HepG2 (cell line): ENCODE data around the gene C10orf53. TPM values are rescaled to one million over a fixed set of nuclear protein-coding genes. Genes with fewer than 3 reads are reported as not detected.

Experiments
- ATAC-seq: fragments of 200-7000 bp; cut with Tn5 transposase; 3 replicates; pipeline ENCODE4 v1.9.1; 2020; ENCODE audit warnings: mild to moderate bottlenecking, moderate library complexity
- BruUV-seq: library from RNA; stranded (reverse); fragments of 400-500 nt; replicated peaks from 2 replicates; lab custom pipeline; 2021; lab: Mats Ljungman, UMichigan
- CTCF ChIA-PET: fragments of 300-600 bp; formaldehyde crosslinking; extraction: SDS; loops from one replicate; lab custom pipeline; 2021; ENCODE audit warnings: low total read pairs, inconsistent platforms, low intra/inter-chr PET ratio; lab: Yijun Ruan, JAX
- POLR2A ChIA-PET: fragments of 350-600 bp; sonication (Branson Sonifier 250); formaldehyde crosslinking; loops from one replicate; lab custom pipeline; 2020; ENCODE audit warnings: antibody characterized with exemption, inconsistent platforms; lab: Yijun Ruan, JAX
- DNase-seq: peaks from one replicate; pipeline ENCODE4 v3.0.0-alpha.2; 2015; ENCODE audit warnings: low spot score
- FAIRE-seq: peaks from 3 replicates; lab custom pipeline; 2011; peaks lifted over from hg19 to GRCh38; lab: Jason Lieb, UNC
- H2AFZ ChIP-seq: one replicate; pipeline ENCODE4 v1.6.1; 2011; ENCODE audit warnings: low read length, inconsistent platforms
- H3K27ac ChIP-seq: fragments of 300-600 bp; 3 replicates; pipeline ENCODE4 v1.8.0; 2011; ENCODE audit warnings: mixed run types, mild to moderate bottlenecking, mixed read lengths, low read length, inconsistent platforms; ENCODE audit not compliant: insufficient read depth; ENCODE audit errors: extremely low read length
- H3K27me3 ChIP-seq, 2 experiments: fragments of 200-600 bp in 1 of 2; 2 replicates in 1 of 2; 3 replicates in 1 of 2; pipeline versions ENCODE4 v1.6.0 to v1.8.0; 2011; ENCODE audit warnings: low read length in 2 of 2, mild to moderate bottlenecking in 2 of 2, moderate library complexity in 2 of 2, inconsistent platforms in 1 of 2; ENCODE audit not compliant: insufficient read depth in 2 of 2, control insufficient read depth in 1 of 2
- H3K36me3 ChIP-seq, 2 experiments: fragments of 200-600 bp in 1 of 2; replicated peaks in 1 of 2; 2 replicates in 1 of 2; 3 replicates in 1 of 2; pipeline versions ENCODE4 v1.5.1 to v1.8.0; 2011; ENCODE audit warnings: low read length in 2 of 2, inconsistent platforms in 1 of 2; ENCODE audit not compliant: insufficient read depth in 2 of 2, control insufficient read depth in 1 of 2
- H3K4me1 ChIP-seq: 2 replicates; pipeline ENCODE4 v1.5.1; 2012; ENCODE audit warnings: low read length, inconsistent platforms; ENCODE audit not compliant: insufficient read depth
- H3K4me2 ChIP-seq: 2 replicates; pipeline ENCODE4 v1.6.0; 2011; ENCODE audit warnings: low read depth, low read length, inconsistent platforms
- H3K4me3 ChIP-seq, 3 experiments: fragments of 200-600 bp in 1 of 3; sonication (generic), shearing (Covaris generic) in 1 of 3; replicated peaks in 1 of 3; 2 replicates each; pipeline ENCODE4 v1.5.1; 2011 to 2016; ENCODE audit warnings: low read length in 3 of 3, inconsistent platforms in 2 of 3, low read depth in 2 of 3, mild to moderate bottlenecking in 2 of 3, control low read depth in 1 of 3, mixed read lengths in 1 of 3; ENCODE audit not compliant: insufficient read depth in 1 of 3
- H3K79me2 ChIP-seq: one replicate; pipeline ENCODE4 v1.6.1; 2011; ENCODE audit warnings: low read length, inconsistent platforms; ENCODE audit not compliant: insufficient read depth
- H3K9ac ChIP-seq: 2 replicates; pipeline ENCODE4 v1.6.0; 2011; ENCODE audit warnings: mild to moderate bottlenecking, low read depth, low read length, inconsistent platforms; ENCODE audit not compliant: insufficient read depth
- H3K9me3 ChIP-seq: 2 replicates; pipeline ENCODE4 v1.5.1; 2012; ENCODE audit warnings: mild to moderate bottlenecking, low read length
- H4K20me1 ChIP-seq: 2 replicates; pipeline ENCODE4 v1.6.0; 2011; ENCODE audit warnings: inconsistent platforms, mild to moderate bottlenecking, low read length, moderate library complexity; ENCODE audit not compliant: insufficient read depth
- FOXK1 ChIP-seq: sonication (generic); formaldehyde crosslinking; IDR thresholded peaks from 2 replicates; pipeline ENCODE4 v1.4.0; 2020; ENCODE audit warnings: low read depth, missing genetic modification reagents, borderline replicate concordance
- HDAC2 ChIP-seq: sonication (generic); formaldehyde crosslinking; IDR thresholded peaks from 2 replicates; pipeline ENCODE4 v1.4.0; 2020; ENCODE audit warnings: missing genetic modification reagents
- KAT2B ChIP-seq: fragments of 150-350 bp; IDR thresholded peaks from 2 replicates; pipeline ENCODE4 v1.6.1; 2014; ENCODE audit warnings: low read depth, low read length, borderline replicate concordance
- MYC ChIP-seq: sonication (generic); formaldehyde crosslinking; IDR thresholded peaks from 2 replicates; pipeline ENCODE4 v1.9.0; 2021; ENCODE audit warnings: missing genetic modification reagents, borderline replicate concordance
- NFE2 ChIP-seq: sonication (generic); formaldehyde crosslinking; IDR thresholded peaks from 2 replicates; pipeline ENCODE4 v1.4.0; 2020; ENCODE audit warnings: missing genetic modification reagents
- TOE1 ChIP-seq: sonication (generic); formaldehyde crosslinking; IDR thresholded peaks from 2 replicates; pipeline ENCODE4 v1.4.0; 2020; ENCODE audit warnings: mild to moderate bottlenecking, missing genetic modification reagents
- ZNF460 ChIP-seq: sonication (generic); formaldehyde crosslinking; IDR thresholded peaks from 2 replicates; pipeline ENCODE4 v1.5.1; 2020; ENCODE audit warnings: missing genetic modification reagents, mild to moderate bottlenecking, borderline replicate concordance
- ZNF589 ChIP-seq: sonication (generic); formaldehyde crosslinking; conservative IDR thresholded peaks from 2 replicates; pipeline ENCODE4 v1.8.0; 2022; ENCODE audit warnings: mild to moderate bottlenecking, moderate library complexity, missing genetic modification reagents
- ZNF605 ChIP-seq: sonication (generic); formaldehyde crosslinking; IDR thresholded peaks from 2 replicates; pipeline ENCODE4 v1.8.0; 2022; ENCODE audit warnings: mild to moderate bottlenecking, missing genetic modification reagents
- WGBS: methylation state at CpG from one replicate; pipeline ENCODE4 v1.1.6; 2017; ENCODE audit warnings: low lambda C conversion rate; 5-methylcytosine and 5-hydroxymethylcytosine counted together
- in situ Hi-C: cut with HindIII; loops from 2 replicates; pipeline ENCODE4 v1.10.0; 2017; ENCODE audit warnings: low pct_unique_long_range_greater_than_20kb; ENCODE audit not compliant: extremely low pct_ligation_motif_present
- intact Hi-C: fragments of 100-400 bp; cut with micrococcal nuclease; formaldehyde crosslinking; loops from one replicate; pipeline ENCODE4 v1.10.0; 2022; ENCODE audit not compliant: unreplicated experiment
- polyA plus RNA-seq, 8 experiments: library from polyadenylated mRNA; depleted of rRNA in 3 of 8; stranded (reverse) in 7 of 8; unstranded in 1 of 8; fragments of >200 nt; fragmentation: Illumina TruSeq in 4 of 8; extraction: Trizol in 4 of 8; gene quantifications; 2 replicates each; pipeline versions ENCODE4 v1.2.1 to v1.2.3, GENCODE V29; 2011 to 2016; ENCODE audit warnings: low read depth in 4 of 8, missing spikeins in 1 of 8, mixed read lengths in 1 of 8; ENCODE audit not compliant: insufficient read depth in 1 of 8
- total RNA-seq, 5 experiments: library from RNA; depleted of rRNA; stranded (reverse); fragments of >200 nt; fragmentation: Illumina TruSeq; extraction: Trizol; gene quantifications; 2 replicates each; pipeline ENCODE4 v1.2.3, GENCODE V29; 2016; ENCODE audit warnings: low read depth in 1 of 5
- TF ChIP-seq, protein P1 (sequence below): sonication (generic); formaldehyde crosslinking; IDR thresholded peaks from 2 replicates; pipeline ENCODE4 v1.5.0; 2020; ENCODE audit warnings: mild to moderate bottlenecking, missing genetic modification reagents, moderate library complexity
- TF ChIP-seq, protein P2 (sequence below): sonication (generic); formaldehyde crosslinking; IDR thresholded peaks from 2 replicates; pipeline ENCODE4 v1.4.0; 2020; ENCODE audit warnings: missing genetic modification reagents
- TF ChIP-seq, protein P3 (sequence below): IDR thresholded peaks from 2 replicates; pipeline ENCODE4 v1.6.1; 2018; ENCODE audit warnings: missing genetic modification reagents
- TF ChIP-seq, protein P4 (sequence below): sonication (generic); formaldehyde crosslinking; conservative IDR thresholded peaks from 2 replicates; pipeline ENCODE4 v1.5.0; 2020; ENCODE audit warnings: missing genetic modification reagents
- TF ChIP-seq, protein P5 (sequence below): sonication (generic); formaldehyde crosslinking; IDR thresholded peaks from 2 replicates; pipeline ENCODE4 v1.5.0; 2020; ENCODE audit warnings: mild to moderate bottlenecking, missing genetic modification reagents, borderline replicate concordance

The C10orf53 gene
- total and polyA plus RNA-seq, 2 of the 13 experiments (the other 11 are each of a cell fraction or from before 2014, with no cell fraction given): not detected

DNA sequence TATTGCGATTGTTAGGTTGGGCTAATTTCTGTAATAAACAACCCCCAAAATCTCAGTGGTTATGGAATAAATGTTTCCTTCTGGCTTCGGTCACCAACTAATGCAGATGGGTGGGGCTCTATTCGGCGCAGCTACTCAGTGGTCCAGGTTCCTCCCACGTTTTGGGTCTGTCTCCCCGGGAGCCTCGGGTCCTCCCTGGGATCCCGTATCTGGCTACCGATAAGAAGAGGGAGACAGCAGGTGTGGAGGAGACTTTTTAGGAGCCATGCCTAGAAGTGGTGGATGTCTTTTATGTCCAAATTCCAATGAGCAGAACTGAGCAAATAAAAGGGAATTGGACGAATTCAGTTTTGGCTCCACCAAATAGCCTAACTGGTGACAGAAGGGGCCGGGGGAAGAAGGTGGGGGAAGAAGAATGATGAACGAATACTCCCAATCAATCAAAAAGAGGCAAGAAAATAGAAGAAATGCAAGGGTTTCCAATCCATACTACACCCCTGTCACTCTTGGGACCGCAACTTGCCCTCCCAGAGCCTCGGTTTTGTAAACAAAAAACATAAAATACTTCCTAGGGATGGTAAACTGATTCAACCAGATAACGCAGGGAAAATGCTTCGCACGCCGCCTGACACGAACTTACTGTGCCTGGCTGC lies 498 bp upstream of the C10orf53 start:
- no peak overlapping the region for H2AFZ ChIP-seq
- H3K4me3 ChIP-seq: no peak overlapping the region
- TF ChIP-seq KAT2B (no peak), NFE2 (CRISPR knock-in tag) (no peak), FOXK1 (CRISPR knock-in tag) (no peak), TOE1 (CRISPR knock-in tag) (no peak), ZNF460 (CRISPR knock-in tag) (no peak), HDAC2 (CRISPR knock-in tag) (no peak), MYC (CRISPR knock-in tag) (no peak), ZNF589 (no peak), ZNF605 (CRISPR knock-in tag) (no peak)
- TF ChIP-seq, protein P1, sequence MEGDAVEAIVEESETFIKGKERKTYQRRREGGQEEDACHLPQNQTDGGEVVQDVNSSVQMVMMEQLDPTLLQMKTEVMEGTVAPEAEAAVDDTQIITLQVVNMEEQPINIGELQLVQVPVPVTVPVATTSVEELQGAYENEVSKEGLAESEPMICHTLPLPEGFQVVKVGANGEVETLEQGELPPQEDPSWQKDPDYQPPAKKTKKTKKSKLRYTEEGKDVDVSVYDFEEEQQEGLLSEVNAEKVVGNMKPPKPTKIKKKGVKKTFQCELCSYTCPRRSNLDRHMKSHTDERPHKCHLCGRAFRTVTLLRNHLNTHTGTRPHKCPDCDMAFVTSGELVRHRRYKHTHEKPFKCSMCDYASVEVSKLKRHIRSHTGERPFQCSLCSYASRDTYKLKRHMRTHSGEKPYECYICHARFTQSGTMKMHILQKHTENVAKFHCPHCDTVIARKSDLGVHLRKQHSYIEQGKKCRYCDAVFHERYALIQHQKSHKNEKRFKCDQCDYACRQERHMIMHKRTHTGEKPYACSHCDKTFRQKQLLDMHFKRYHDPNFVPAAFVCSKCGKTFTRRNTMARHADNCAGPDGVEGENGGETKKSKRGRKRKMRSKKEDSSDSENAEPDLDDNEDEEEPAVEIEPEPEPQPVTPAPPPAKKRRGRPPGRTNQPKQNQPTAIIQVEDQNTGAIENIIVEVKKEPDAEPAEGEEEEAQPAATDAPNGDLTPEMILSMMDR: no peak
- TF ChIP-seq, protein P2, sequence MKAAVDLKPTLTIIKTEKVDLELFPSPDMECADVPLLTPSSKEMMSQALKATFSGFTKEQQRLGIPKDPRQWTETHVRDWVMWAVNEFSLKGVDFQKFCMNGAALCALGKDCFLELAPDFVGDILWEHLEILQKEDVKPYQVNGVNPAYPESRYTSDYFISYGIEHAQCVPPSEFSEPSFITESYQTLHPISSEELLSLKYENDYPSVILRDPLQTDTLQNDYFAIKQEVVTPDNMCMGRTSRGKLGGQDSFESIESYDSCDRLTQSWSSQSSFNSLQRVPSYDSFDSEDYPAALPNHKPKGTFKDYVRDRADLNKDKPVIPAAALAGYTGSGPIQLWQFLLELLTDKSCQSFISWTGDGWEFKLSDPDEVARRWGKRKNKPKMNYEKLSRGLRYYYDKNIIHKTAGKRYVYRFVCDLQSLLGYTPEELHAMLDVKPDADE: no peak
- TF ChIP-seq, protein P3, sequence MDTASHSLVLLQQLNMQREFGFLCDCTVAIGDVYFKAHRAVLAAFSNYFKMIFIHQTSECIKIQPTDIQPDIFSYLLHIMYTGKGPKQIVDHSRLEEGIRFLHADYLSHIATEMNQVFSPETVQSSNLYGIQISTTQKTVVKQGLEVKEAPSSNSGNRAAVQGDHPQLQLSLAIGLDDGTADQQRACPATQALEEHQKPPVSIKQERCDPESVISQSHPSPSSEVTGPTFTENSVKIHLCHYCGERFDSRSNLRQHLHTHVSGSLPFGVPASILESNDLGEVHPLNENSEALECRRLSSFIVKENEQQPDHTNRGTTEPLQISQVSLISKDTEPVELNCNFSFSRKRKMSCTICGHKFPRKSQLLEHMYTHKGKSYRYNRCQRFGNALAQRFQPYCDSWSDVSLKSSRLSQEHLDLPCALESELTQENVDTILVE (CRISPR knock-in tag): no peak
- TF ChIP-seq, protein P4, sequence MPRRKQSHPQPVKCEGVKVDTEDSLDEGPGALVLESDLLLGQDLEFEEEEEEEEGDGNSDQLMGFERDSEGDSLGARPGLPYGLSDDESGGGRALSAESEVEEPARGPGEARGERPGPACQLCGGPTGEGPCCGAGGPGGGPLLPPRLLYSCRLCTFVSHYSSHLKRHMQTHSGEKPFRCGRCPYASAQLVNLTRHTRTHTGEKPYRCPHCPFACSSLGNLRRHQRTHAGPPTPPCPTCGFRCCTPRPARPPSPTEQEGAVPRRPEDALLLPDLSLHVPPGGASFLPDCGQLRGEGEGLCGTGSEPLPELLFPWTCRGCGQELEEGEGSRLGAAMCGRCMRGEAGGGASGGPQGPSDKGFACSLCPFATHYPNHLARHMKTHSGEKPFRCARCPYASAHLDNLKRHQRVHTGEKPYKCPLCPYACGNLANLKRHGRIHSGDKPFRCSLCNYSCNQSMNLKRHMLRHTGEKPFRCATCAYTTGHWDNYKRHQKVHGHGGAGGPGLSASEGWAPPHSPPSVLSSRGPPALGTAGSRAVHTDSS (CRISPR knock-in tag): no peak
- TF ChIP-seq, protein P5, sequence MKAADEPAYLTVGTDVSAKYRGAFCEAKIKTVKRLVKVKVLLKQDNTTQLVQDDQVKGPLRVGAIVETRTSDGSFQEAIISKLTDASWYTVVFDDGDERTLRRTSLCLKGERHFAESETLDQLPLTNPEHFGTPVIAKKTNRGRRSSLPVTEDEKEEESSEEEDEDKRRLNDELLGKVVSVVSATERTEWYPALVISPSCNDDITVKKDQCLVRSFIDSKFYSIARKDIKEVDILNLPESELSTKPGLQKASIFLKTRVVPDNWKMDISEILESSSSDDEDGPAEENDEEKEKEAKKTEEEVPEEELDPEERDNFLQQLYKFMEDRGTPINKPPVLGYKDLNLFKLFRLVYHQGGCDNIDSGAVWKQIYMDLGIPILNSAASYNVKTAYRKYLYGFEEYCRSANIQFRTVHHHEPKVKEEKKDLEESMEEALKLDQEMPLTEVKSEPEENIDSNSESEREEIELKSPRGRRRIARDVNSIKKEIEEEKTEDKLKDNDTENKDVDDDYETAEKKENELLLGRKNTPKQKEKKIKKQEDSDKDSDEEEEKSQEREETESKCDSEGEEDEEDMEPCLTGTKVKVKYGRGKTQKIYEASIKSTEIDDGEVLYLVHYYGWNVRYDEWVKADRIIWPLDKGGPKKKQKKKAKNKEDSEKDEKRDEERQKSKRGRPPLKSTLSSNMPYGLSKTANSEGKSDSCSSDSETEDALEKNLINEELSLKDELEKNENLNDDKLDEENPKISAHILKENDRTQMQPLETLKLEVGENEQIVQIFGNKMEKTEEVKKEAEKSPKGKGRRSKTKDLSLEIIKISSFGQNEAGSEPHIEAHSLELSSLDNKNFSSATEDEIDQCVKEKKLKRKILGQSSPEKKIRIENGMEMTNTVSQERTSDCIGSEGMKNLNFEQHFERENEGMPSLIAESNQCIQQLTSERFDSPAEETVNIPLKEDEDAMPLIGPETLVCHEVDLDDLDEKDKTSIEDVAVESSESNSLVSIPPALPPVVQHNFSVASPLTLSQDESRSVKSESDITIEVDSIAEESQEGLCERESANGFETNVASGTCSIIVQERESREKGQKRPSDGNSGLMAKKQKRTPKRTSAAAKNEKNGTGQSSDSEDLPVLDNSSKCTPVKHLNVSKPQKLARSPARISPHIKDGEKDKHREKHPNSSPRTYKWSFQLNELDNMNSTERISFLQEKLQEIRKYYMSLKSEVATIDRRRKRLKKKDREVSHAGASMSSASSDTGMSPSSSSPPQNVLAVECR (CRISPR knock-in tag): no peak

More for the DNA sequence above, 498 bp upstream of the C10orf53 start:
- DNase-seq (no peak), FAIRE-seq (no peak), ATAC-seq (no peak)
- Histone ChIP-seq H3K4me2 (no peak overlapping the region), H4K20me1 (no peaks in the 10 kb centered on the region), H3K9ac (no peak overlapping the region), H3K27me3 (peaks cover 0 to 6% of the 10 kb centered on the region in 2 experiments; a peak in 1 of 5 replicates), H3K79me2 (no peaks in the 10 kb centered on the region), H3K27ac (no peak overlapping the region), H3K4me1 (no peaks in the 10 kb centered on the region), H3K36me3 (no peaks in the 10 kb centered on the region), H3K9me3 (no peaks in the 10 kb centered on the region)
- ChIA-PET POLR2A (no interaction called here), CTCF (no interaction called here)
- 48% methylated on average over 15 of the region's 19 CpGs for WGBS
- BruUV-seq: no TSS peak
- in situ Hi-C loops: no loop called here
- intact Hi-C loops: no loop called here
